ENCODE data around the gene ZNF587. TPM values are rescaled to one million over a fixed set of nuclear protein-coding genes. Genes with fewer than 3 reads are reported as not detected.
"Not testable (repeated sequence)": the region's sequence is repeated elsewhere in the genome, so short reads cannot be mapped to it uniquely, and the experiment has no call there.

The ZNF587 gene
- total and polyA plus RNA-seq, 12 donors, result 6.2 to 72.0 (median 22.6) TPM

GRCh38 chr19:57829316-57829715, 20.3 kb upstream of the ZNF587 start:
- WGBS, 4 donors, result 68 to 75% (median 73%) methylated on average over 5 of the region's 5 CpGs

GRCh38 chr19:57830071-57830602, 19.5 kb upstream of the ZNF587 start, which contains the start of gene ZNF587B:
TSS of gene ZNF587B (plus strand) at chr19:57830299. CDS start at chr19:57830529, 230 bp downstream.
- Histone ChIP-seq H3K36me3 (replicated peaks in 1 of 2) (no peaks in the 10 kb centered on the region), H3K4me3 (peak within 1 kb of the TSS in 1 of 4 donors; percentile 45), H3K27ac (peak within 1 kb of the TSS in 3 of 5 donors; percentile 47 to 73 (median 59)), H3K4me1 (replicated peaks in 1 of 2) (peaks cover 0 to 8% of the 10 kb centered on the region in 2 donors), H3K9me3 (replicated peaks in 1 of 3) (no peaks in the 10 kb centered on the region), H3K27me3 (no peaks in the 10 kb centered on the region)
- intact Hi-C loops (cut with DNase I), result no loop called here
- DNase-seq, result peak in 6 of 7 donors; percentile 33 to 90 (median 52)
- WGBS, 4 donors, result 33 to 58% (median 40%) methylated on average over 5 to 22 of the region's 22 CpGs
- peak in 4 of 6 experiments; percentile 5 to 44 (median 38) for TF ChIP-seq CTCF (IDR thresholded peaks at IDR 0.05)
- no peak for TF ChIP-seq POLR2A (IDR thresholded peaks at IDR 0.05)

More at GRCh38 chr19:57829316-57829715, 20.3 kb upstream of the ZNF587 start:
- no peaks in the 10 kb centered on the region for H3K9me3 ChIP-seq (replicated peaks in 1 of 3)
- TF ChIP-seq POLR2A (IDR thresholded peaks at IDR 0.05), result no peak
- TF ChIP-seq CTCF (IDR thresholded peaks at IDR 0.05), result no peak
- peaks cover 0 to 8% of the 10 kb centered on the region in 2 donors for H3K4me1 ChIP-seq (replicated peaks in 1 of 2)
- no peak for DNase-seq
- no peak overlapping the region for H3K4me3 ChIP-seq
- H3K27ac ChIP-seq, result no peak overlapping the region
- H3K36me3 ChIP-seq (replicated peaks in 1 of 2), result no peaks in the 10 kb centered on the region
- no peaks in the 10 kb centered on the region for H3K27me3 ChIP-seq
- intact Hi-C loops (cut with DNase I), result no loop called here

- H3K9me3 ChIP-seq (replicated peaks in 1 of 3); DNase-seq; H3K27ac ChIP-seq; H3K27me3 ChIP-seq; H3K4me1 ChIP-seq (replicated peaks in 1 of 2); H3K4me3 ChIP-seq; intact Hi-C loops (cut with DNase I): not testable (repeated sequence)
- 92 to 97% (median 94%) methylated on average over 5 of the region's 5 CpGs for WGBS, 4 donors
- peaks cover 0 to 13% of the 10 kb centered on the region in 2 donors for H3K36me3 ChIP-seq (replicated peaks in 1 of 2)
Measured at GRCh38 chr19:57836991-57837390, 12.7 kb upstream of the ZNF587 start.

- H3K27me3 ChIP-seq; DNase-seq; H3K9me3 ChIP-seq (replicated peaks in 1 of 3); H3K4me3 ChIP-seq; H3K4me1 ChIP-seq (replicated peaks in 1 of 2); intact Hi-C loops (cut with DNase I); H3K27ac ChIP-seq: not testable (repeated sequence)
- 93 to 95% (median 93%) methylated on average over 4 to 5 of the region's 5 CpGs for WGBS, 4 donors
- peaks cover 0 to 13% of the 10 kb centered on the region in 2 donors for H3K36me3 ChIP-seq (replicated peaks in 1 of 2)
Measured at GRCh38 chr19:57838622-57839191, 11.0 kb upstream of the ZNF587 start.

GRCh38 chr19:57841122-57841763, 8.4 kb upstream of the ZNF587 start:
- 76 to 93% (median 79%) methylated on average over 6 of the region's 6 CpGs for WGBS, 4 donors
- DNase-seq, result no peak
- Histone ChIP-seq H3K27ac (no peak overlapping the region), H3K4me3 (no peak overlapping the region), H3K4me1 (replicated peaks in 1 of 2) (no peaks in the 10 kb centered on the region), H3K9me3 (replicated peaks in 1 of 3) (no peaks in the 10 kb centered on the region), H3K27me3 (no peaks in the 10 kb centered on the region), H3K36me3 (replicated peaks in 1 of 2) (peaks cover 0 to 13% of the 10 kb centered on the region in 2 donors)
- intact Hi-C loops (cut with DNase I), result no loop called here
- TF ChIP-seq POLR2A (IDR thresholded peaks at IDR 0.05) (no peak), CTCF (IDR thresholded peaks at IDR 0.05) (no peak)

- WGBS, 4 donors, result 76 to 92% (median 83%) methylated on average over 3 of the region's 3 CpGs
Measured at GRCh38 chr19:57847164-57847563, 2.5 kb upstream of the ZNF587 start.

GRCh38 chr19:57849162-57849665, 445 bp upstream of the ZNF587 start:
- H3K4me1 ChIP-seq (replicated peaks in 1 of 2), result peaks cover 0 to 16% of the 10 kb centered on the region in 2 donors
- H3K4me3 ChIP-seq, result peak overlapping the region in 1 of 4 donors; percentile 62
- intact Hi-C loops (cut with DNase I); DNase-seq; H3K27me3 ChIP-seq; H3K36me3 ChIP-seq (replicated peaks in 1 of 2); H3K9me3 ChIP-seq (replicated peaks in 1 of 3): not testable (repeated sequence)
- H3K27ac ChIP-seq, result peak overlapping the region in 2 of 5 donors; percentile 75
- WGBS, 4 donors, result 63 to 88% (median 81%) methylated on average over 1 to 2 of the region's 2 CpGs

More at GRCh38 chr19:57847164-57847563, 2.5 kb upstream of the ZNF587 start:
- H3K27ac ChIP-seq; DNase-seq; H3K36me3 ChIP-seq (replicated peaks in 1 of 2); H3K9me3 ChIP-seq (replicated peaks in 1 of 3); intact Hi-C loops (cut with DNase I); H3K27me3 ChIP-seq; H3K4me3 ChIP-seq: not testable (repeated sequence)
- peaks cover 0 to 16% of the 10 kb centered on the region in 2 donors for H3K4me1 ChIP-seq (replicated peaks in 1 of 2)

All from adrenal gland (tissue), 12 donors.